ENCODE measurements around the gene SCLT1.

DNA sequence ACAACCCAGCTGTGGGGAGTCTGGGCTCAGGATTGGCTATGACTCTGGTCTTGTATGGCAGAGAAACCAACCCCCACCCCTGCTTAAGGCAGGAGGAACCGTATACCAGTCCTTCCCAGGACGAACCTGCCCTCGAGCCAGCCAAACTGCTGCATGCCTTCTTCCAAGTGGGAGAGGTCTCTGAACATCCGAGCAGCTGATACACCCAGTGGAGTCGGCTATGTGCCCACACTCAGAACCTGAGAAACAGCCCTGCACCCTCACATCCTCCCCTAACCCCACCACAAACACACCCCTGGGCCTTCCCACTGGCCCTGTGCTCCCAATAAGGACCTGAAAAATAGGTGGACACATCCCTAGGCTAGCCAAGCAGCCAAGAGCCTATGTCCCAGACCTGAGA, 24.4 kb upstream of the SCLT1 start:
- TF ChIP-seq, protein P1, sequence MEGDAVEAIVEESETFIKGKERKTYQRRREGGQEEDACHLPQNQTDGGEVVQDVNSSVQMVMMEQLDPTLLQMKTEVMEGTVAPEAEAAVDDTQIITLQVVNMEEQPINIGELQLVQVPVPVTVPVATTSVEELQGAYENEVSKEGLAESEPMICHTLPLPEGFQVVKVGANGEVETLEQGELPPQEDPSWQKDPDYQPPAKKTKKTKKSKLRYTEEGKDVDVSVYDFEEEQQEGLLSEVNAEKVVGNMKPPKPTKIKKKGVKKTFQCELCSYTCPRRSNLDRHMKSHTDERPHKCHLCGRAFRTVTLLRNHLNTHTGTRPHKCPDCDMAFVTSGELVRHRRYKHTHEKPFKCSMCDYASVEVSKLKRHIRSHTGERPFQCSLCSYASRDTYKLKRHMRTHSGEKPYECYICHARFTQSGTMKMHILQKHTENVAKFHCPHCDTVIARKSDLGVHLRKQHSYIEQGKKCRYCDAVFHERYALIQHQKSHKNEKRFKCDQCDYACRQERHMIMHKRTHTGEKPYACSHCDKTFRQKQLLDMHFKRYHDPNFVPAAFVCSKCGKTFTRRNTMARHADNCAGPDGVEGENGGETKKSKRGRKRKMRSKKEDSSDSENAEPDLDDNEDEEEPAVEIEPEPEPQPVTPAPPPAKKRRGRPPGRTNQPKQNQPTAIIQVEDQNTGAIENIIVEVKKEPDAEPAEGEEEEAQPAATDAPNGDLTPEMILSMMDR (IDR thresholded peaks at IDR 0.05; ENCODE audit: low read depth, low read length): no peak
- no peak for TF ChIP-seq EZH2phosphoT487 (IDR thresholded peaks at IDR 0.05; ENCODE audit: low read depth)

All from OCI-LY3 (cell line).